T-cell (primary cell): ENCODE data around the gene PIK3C2G. TPM values are rescaled to one million over a fixed set of nuclear protein-coding genes. Genes with fewer than 3 reads are reported as not detected.
"Not testable (repeated sequence)": the region's sequence is repeated elsewhere in the genome, so short reads cannot be mapped to it uniquely, and the experiment has no call there.

Experiments used
- ATAC-seq, 4 experiments: fragments of 200-7000 bp in 3 of 4; fragments of 150-1000 bp in 1 of 4; cut with Tn5 transposase; replicated peaks in 1 of 4; 1 replicate in 3 of 4; 2 replicates in 1 of 4; pipeline ENCODE4 v1.10.0; 2021; ENCODE audit warnings: moderate library complexity in 3 of 4, mild to moderate bottlenecking in 2 of 4, moderate number of reproducible peaks in 1 of 4
- CTCF ChIA-PET, 2 donors: fragments of 300-600 bp; sonication (Branson Sonifier 250); formaldehyde crosslinking; loops; one replicate each; lab custom pipeline; 2022; ENCODE audit warnings: antibody characterized with exemption in 2 of 2; lab: Charles Lee
- POLR2A ChIA-PET, 2 donors: fragments of 300-600 bp; sonication (Branson Sonifier 250); formaldehyde crosslinking; loops; one replicate each; lab custom pipeline; 2022; ENCODE audit warnings: antibody characterized with exemption in 2 of 2; lab: Charles Lee
- DNase-seq, 35 experiments: peaks; one replicate each; pipeline versions ENCODE4 v3.0.0 to v3.0.0-alpha.2; 2013 to 2023
- H3K27ac ChIP-seq: one replicate; pipeline ENCODE4 v1.5.1; 2013; ENCODE audit warnings: low read length
- H3K27me3 ChIP-seq, 2 experiments: replicated peaks in 1 of 2; 1 replicate in 1 of 2; 2 replicates in 1 of 2; pipeline versions ENCODE4 v1.6.1 to v1.7.0; 2013; ENCODE audit warnings: low read length in 1 of 2, mixed read lengths in 1 of 2; ENCODE audit not compliant: control insufficient read depth in 2 of 2, insufficient read depth in 2 of 2; ENCODE audit errors: extremely low read depth in 1 of 2
- H3K36me3 ChIP-seq, 2 donors: 1 replicate in 1 of 2; 2 replicates in 1 of 2; pipeline versions ENCODE4 v1.6.1 to v1.7.0; 2013; ENCODE audit warnings: low read length in 1 of 2; ENCODE audit not compliant: control insufficient read depth in 2 of 2, insufficient read depth in 1 of 2; ENCODE audit errors: extremely low read depth in 1 of 2
- H3K4me1 ChIP-seq, 2 experiments: 1 replicate in 1 of 2; 2 replicates in 1 of 2; pipeline versions ENCODE4 v1.6.1 to v1.7.0; 2013; ENCODE audit warnings: low read length in 2 of 2, mixed read lengths in 1 of 2; ENCODE audit not compliant: insufficient read depth in 2 of 2, control insufficient read depth in 1 of 2; ENCODE audit errors: extremely low read depth in 1 of 2
- H3K4me3 ChIP-seq, 2 donors: 1 replicate in 1 of 2; 2 replicates in 1 of 2; pipeline versions ENCODE4 v1.5.1 to v1.7.0; 2013; ENCODE audit warnings: mild to moderate bottlenecking in 2 of 2, low read length in 1 of 2, moderate library complexity in 1 of 2; ENCODE audit not compliant: control insufficient read depth in 1 of 2; ENCODE audit errors: extremely low read depth in 1 of 2
- H3K9me3 ChIP-seq: 2 replicates; pipeline ENCODE4 v1.7.0; 2013
- H3K27ac Mint-ChIP-seq, 2 donors: one replicate each; pipeline ENCODE4 v1.8.0; 2020 to 2021; ENCODE audit warnings: mild to moderate bottlenecking in 2 of 2, mixed read lengths in 2 of 2
- H3K27me3 Mint-ChIP-seq, 2 donors: one replicate each; pipeline ENCODE4 v1.8.0; 2021 to 2022; ENCODE audit warnings: mixed read lengths in 2 of 2
- H3K36me3 Mint-ChIP-seq: one replicate; pipeline ENCODE4 v1.8.0; 2021; ENCODE audit warnings: mixed read lengths
- H3K4me1 Mint-ChIP-seq, 3 donors: one replicate each; pipeline ENCODE4 v1.8.0; 2020 to 2022; ENCODE audit warnings: mixed read lengths in 3 of 3, mild to moderate bottlenecking in 1 of 3
- H3K4me3 Mint-ChIP-seq, 3 donors: one replicate each; pipeline ENCODE4 v1.8.0; 2020 to 2022; ENCODE audit warnings: mild to moderate bottlenecking in 3 of 3, mixed read lengths in 3 of 3, moderate library complexity in 3 of 3
- H3K9me3 Mint-ChIP-seq, 3 donors: one replicate each; pipeline ENCODE4 v1.8.0; 2020 to 2022; ENCODE audit warnings: mixed read lengths in 3 of 3
- WGBS: methylation state at CpG from one replicate; pipeline ENCODE4 v1.1.5; 2013; ENCODE audit warnings: missing lambda C conversion rate; ENCODE audit not compliant: insufficient coverage; 5-methylcytosine and 5-hydroxymethylcytosine counted together
- total RNA-seq, 35 experiments: library from RNA in 6 of 35; stranded (reverse) in 6 of 35; fragments of 120-200 nt in 1 of 35; gene quantifications; one replicate each; pipeline versions ENCODE4 v1.2.1 to v1.2.4 and lab custom pipeline; 2013 to 2026

PIK3C2G gene
- total RNA-seq, 5 donors from 2014 or later (not counting 1 experiment from before 2014, with no cell fraction given) = not detected

- H3K9me3 ChIP-seq = no peaks in the 10 kb centered on the region
- H3K36me3 Mint-ChIP-seq = no peaks in the 10 kb centered on the region
- 74% methylated on average over 2 of the region's 2 CpGs for WGBS
- no peaks in the 10 kb centered on the region for H3K36me3 ChIP-seq
- DNase-seq (no peak), ATAC-seq (no peak)
- no peak overlapping the region for H3K27ac Mint-ChIP-seq
- H3K27me3 Mint-ChIP-seq = no peaks in the 10 kb centered on the region
- H3K4me1 ChIP-seq = no peaks in the 10 kb centered on the region
- H3K9me3 Mint-ChIP-seq = peaks cover 2 to 8% (median 4%) of the 10 kb centered on the region in 3 donors
- CTCF ChIA-PET = no interaction called here
- no peak overlapping the region for H3K4me3 ChIP-seq
- no peak overlapping the region for H3K4me3 Mint-ChIP-seq
- no peak overlapping the region for H3K27ac ChIP-seq
- H3K27me3 ChIP-seq = no peaks in the 10 kb centered on the region
- no peaks in the 10 kb centered on the region for H3K4me1 Mint-ChIP-seq
- POLR2A ChIA-PET = no interaction called here
Measured at GRCh38 chr12:18492372-18493025, 231.2 kb downstream of the PIK3C2G start.

GRCh38 chr12:18496156-18496555 is 234.8 kb downstream of the PIK3C2G start:
- ATAC-seq = no peak
- Histone ChIP-seq H3K9me3 (no peaks in the 10 kb centered on the region), H3K27me3 (no peaks in the 10 kb centered on the region), H3K4me1 (no peaks in the 10 kb centered on the region), H3K4me3 (no peak overlapping the region), H3K27ac (no peak overlapping the region), H3K36me3 (no peaks in the 10 kb centered on the region)
- POLR2A ChIA-PET = no interaction called here
- Mint-ChIP-seq H3K4me3 (no peak overlapping the region), H3K4me1 (no peaks in the 10 kb centered on the region), H3K27ac (no peak overlapping the region), H3K9me3 (peaks cover 4 to 6% (median 4%) of the 10 kb centered on the region in 3 donors), H3K36me3 (no peaks in the 10 kb centered on the region), H3K27me3 (no peaks in the 10 kb centered on the region)
- DNase-seq = no peak
- WGBS = no CpG with 5 or more reads among the region's 2 CpGs
- CTCF ChIA-PET = no interaction called here

- H3K4me3 ChIP-seq, ATAC-seq, H3K27me3 ChIP-seq, H3K36me3 Mint-ChIP-seq, H3K4me1 Mint-ChIP-seq, H3K27ac Mint-ChIP-seq, H3K9me3 ChIP-seq, H3K27ac ChIP-seq, H3K9me3 Mint-ChIP-seq, POLR2A ChIA-PET, H3K36me3 ChIP-seq, H3K27me3 Mint-ChIP-seq, H3K4me1 ChIP-seq, H3K4me3 Mint-ChIP-seq, DNase-seq: not testable (repeated sequence)
- CTCF ChIA-PET = interaction anchor here in 1 of 2 donors (0.6 kb wide), 1 partner anchor 1891 kb away, joined by 8 read pairs; no protein-coding TSS in a partner anchor
- WGBS = 95% methylated on average over 34 of the region's 35 CpGs
Measured at GRCh38 chr12:18500160-18500574, 238.8 kb downstream of the PIK3C2G start.

DNA sequence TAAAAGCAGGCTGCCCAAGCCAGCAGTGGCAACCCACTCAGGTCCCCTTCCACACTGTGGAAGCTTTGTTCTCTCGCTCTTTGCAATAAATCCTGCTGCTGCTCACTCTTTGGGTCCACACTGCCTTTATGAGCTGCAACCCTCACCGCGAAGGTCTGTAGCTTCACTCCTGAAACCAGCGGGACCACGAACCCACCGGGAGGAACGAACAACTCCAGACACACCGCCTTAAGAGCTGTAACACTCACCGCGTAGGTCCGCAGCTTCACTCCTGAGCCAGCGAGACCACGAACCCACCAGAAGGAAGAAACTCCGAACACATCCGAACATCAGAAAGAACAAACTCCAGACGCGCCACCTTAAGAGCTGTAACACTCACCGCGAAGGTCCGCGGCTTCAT is 239.4 kb downstream of the PIK3C2G start:
- CTCF ChIA-PET = interaction anchor here in 1 of 2 donors (0.6 kb wide), 1 partner anchor 1891 kb away, joined by 8 read pairs; no protein-coding TSS in a partner anchor
- H3K27me3 Mint-ChIP-seq, DNase-seq, H3K9me3 Mint-ChIP-seq, H3K4me3 Mint-ChIP-seq, H3K4me1 Mint-ChIP-seq, H3K36me3 Mint-ChIP-seq, H3K4me1 ChIP-seq, H3K27me3 ChIP-seq, H3K9me3 ChIP-seq, H3K27ac Mint-ChIP-seq, POLR2A ChIA-PET, H3K36me3 ChIP-seq, ATAC-seq, H3K4me3 ChIP-seq, H3K27ac ChIP-seq: not testable (repeated sequence)
- 93% methylated on average over 17 of the region's 21 CpGs for WGBS

DNA sequence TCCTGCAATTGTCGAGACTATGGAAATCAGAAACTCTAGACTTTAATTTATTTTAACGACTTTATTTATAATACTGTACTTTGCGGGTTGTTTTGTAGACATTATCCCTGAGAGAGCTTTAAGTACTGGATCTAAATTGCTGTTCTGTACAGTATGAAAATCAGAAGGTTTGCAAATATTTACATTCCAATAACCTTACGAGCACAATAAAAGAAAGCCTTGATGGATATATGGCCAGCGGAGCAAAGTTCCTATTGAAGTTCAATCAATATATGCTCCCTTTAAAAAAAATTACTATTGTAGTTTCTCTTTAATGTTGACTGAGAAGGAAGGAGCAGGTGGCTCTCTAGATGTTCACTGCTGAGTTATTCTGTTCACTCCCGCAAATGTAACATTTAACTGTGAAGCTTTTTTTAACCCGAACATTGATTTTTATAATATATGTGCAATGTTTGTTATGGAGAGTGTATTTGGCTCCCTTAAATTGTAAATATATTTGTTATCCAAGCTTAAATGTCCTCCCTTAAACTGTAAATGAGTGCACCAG is 241.2 kb downstream of the PIK3C2G start:
- Mint-ChIP-seq H3K9me3 (peaks cover 8 to 14% (median 8%) of the 10 kb centered on the region in 3 donors), H3K27ac (no peak overlapping the region), H3K4me3 (no peak overlapping the region), H3K27me3 (no peaks in the 10 kb centered on the region), H3K4me1 (no peaks in the 10 kb centered on the region), H3K36me3 (no peaks in the 10 kb centered on the region)
- Histone ChIP-seq H3K4me3 (no peak overlapping the region), H3K36me3 (no peaks in the 10 kb centered on the region), H3K9me3 (no peaks in the 10 kb centered on the region), H3K4me1 (no peaks in the 10 kb centered on the region), H3K27ac (no peak overlapping the region), H3K27me3 (no peaks in the 10 kb centered on the region)
- CTCF ChIA-PET = no interaction called here
- no CpG with 5 or more reads among the region's 7 CpGs for WGBS
- POLR2A ChIA-PET = no interaction called here
- ATAC-seq (no peak), DNase-seq (no peak)

- ChIA-PET CTCF (no interaction called here), POLR2A (no interaction called here)
- H3K36me3 ChIP-seq = no peaks in the 10 kb centered on the region
- H3K4me1 ChIP-seq = no peaks in the 10 kb centered on the region
- DNase-seq (no peak), ATAC-seq (no peak)
- Mint-ChIP-seq H3K27me3 (no peaks in the 10 kb centered on the region), H3K36me3 (no peaks in the 10 kb centered on the region), H3K4me1 (no peaks in the 10 kb centered on the region), H3K27ac (no peak overlapping the region), H3K4me3 (no peak overlapping the region), H3K9me3 (peaks cover 13 to 44% (median 23%) of the 10 kb centered on the region in 3 donors)
- H3K27ac ChIP-seq = no peak overlapping the region
- H3K9me3 ChIP-seq = no peaks in the 10 kb centered on the region
- no peaks in the 10 kb centered on the region for H3K27me3 ChIP-seq
- no peak overlapping the region for H3K4me3 ChIP-seq
- 91% methylated on average over 4 of the region's 6 CpGs for WGBS
Measured at GRCh38 chr12:18521461-18521860, 260.1 kb downstream of the PIK3C2G start.
